ENCODE data around the gene EIF4A3. TPM values are rescaled to one million over a fixed set of nuclear protein-coding genes. Genes with fewer than 3 reads are reported as not detected.

EIF4A3 gene
- total and polyA plus RNA-seq, 5 experiments from 2014 or later: 53.0 to 88.6 (median 58.2) TPM

DNA sequence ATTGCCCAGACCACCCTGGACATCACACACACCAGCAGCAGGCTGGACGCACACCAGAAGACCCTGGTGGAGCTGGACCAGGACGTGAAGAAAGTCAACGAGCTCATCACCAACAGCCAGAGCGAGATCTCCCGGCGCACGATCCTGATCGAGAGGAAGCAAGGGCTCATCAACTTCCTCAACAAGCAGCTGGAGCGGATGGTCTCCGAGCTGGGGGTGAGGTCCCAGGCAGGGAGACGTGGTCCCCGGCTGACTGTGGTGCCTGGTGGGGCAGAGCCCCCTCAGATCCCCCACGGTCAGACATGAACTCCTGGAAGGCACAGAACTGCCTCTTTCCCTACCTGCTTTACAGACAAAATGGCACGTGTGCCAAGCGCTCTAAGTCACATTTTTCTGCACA lies 62.2 kb downstream of the EIF4A3 start:
- ATAC-seq (no peak), DNase-seq (no peak)
- H3K4me1 Mint-ChIP-seq: peaks cover 2 to 7% (median 3%) of the 10 kb centered on the region in 4 donors
- H3K9me3 Mint-ChIP-seq: no peaks in the 10 kb centered on the region
- POLR2A ChIA-PET: no interaction called here
- H3K27ac Mint-ChIP-seq: no peak overlapping the region
- H3K4me3 Mint-ChIP-seq: no peak overlapping the region
- H3K27me3 Mint-ChIP-seq: peaks cover 0 to 6% (median 0%) of the 10 kb centered on the region in 5 donors
- H3K36me3 Mint-ChIP-seq: no peaks in the 10 kb centered on the region

Small RNA genes lying within 50 kb of the gene (microRNA-seq; reads per million reads assigned to microRNA genes)
- gene MIR1268B (ENCODE audit: borderline microRNAs expressed): not detected

Other genes with a start within 250 kb of the EIF4A3 start
- gene TBC1D16, start 111.3 kb downstream of the EIF4A3 start, total RNA-seq: 1 to 10 TPM; 2.6 to 3.1 TPM
- gene TBC1D16, start 111.3 kb downstream of the EIF4A3 start, polyA plus RNA-seq: under 1 TPM; 0.48 to 0.89 (median 0.50) TPM
- gene CCDC40, start 110.5 kb downstream of the EIF4A3 start, total RNA-seq: 1 to 10 TPM; 4.2 to 4.8 TPM
- under 1 TPM in 1 of 3 donors, not detected in 2; 0.37 TPM for gene CCDC40, start 110.5 kb downstream of the EIF4A3 start, polyA plus RNA-seq
- gene GAA, start 45.5 kb downstream of the EIF4A3 start, total RNA-seq: 10 to 100 TPM; 44.1 to 51.3 TPM
- 10 to 100 TPM in 2 of 3 donors, 1 to 10 TPM in 1; 7.9 to 13.0 (median 10.8) TPM for gene GAA, start 45.5 kb downstream of the EIF4A3 start, polyA plus RNA-seq
- gene CARD14, start 22.9 kb upstream of the EIF4A3 start, total RNA-seq: not detected
- not detected for gene CARD14, start 22.9 kb upstream of the EIF4A3 start, polyA plus RNA-seq
- gene SGSH, start 73.2 kb upstream of the EIF4A3 start, total RNA-seq: 100 to 1,000 TPM; 138 to 143 TPM
- 10 to 100 TPM; 20.1 to 36.5 (median 25.6) TPM for gene SGSH, start 73.2 kb upstream of the EIF4A3 start, polyA plus RNA-seq
- gene SLC26A11, start 73.3 kb upstream of the EIF4A3 start, total RNA-seq: 10 to 100 TPM; 93.1 to 96.2 TPM
- 1 to 10 TPM; 4.8 to 8.4 (median 5.7) TPM for gene SLC26A11, start 73.3 kb upstream of the EIF4A3 start, polyA plus RNA-seq
- 100 to 1,000 TPM; 323 to 328 TPM for gene RNF213, start 113.7 kb upstream of the EIF4A3 start, total RNA-seq
- 10 to 100 TPM; 27.1 to 52.2 (median 39.1) TPM for gene RNF213, start 113.7 kb upstream of the EIF4A3 start, polyA plus RNA-seq

Measured in naive thymus-derived CD8-positive, alpha-beta T cell (primary cell).